A673 (cell line): ENCODE measurements around the gene HEPACAM2.

Experiments
- CTCF ChIP-seq: fragments of 300-800, 200-600 bp; sonication (generic); conservative IDR thresholded peaks from 2 replicates; pipeline ENCODE4 v1.5.1; 2017; ENCODE audit warnings: low read depth, mild to moderate bottlenecking, antibody characterized with exemption, low read length, moderate library complexity, mixed read lengths
- EZH2 ChIP-seq: fragments of 200-600 bp; sonication (generic); IDR thresholded peaks from 2 replicates; pipeline ENCODE4 v1.6.1; 2017; ENCODE audit warnings: borderline replicate concordance, low read depth, mild to moderate bottlenecking, mixed read lengths, antibody characterized with exemption, low read length; ENCODE audit not compliant: poor library complexity, severe bottlenecking

GRCh38 chr7:93242106-93242505, 15.8 kb upstream of the HEPACAM2 start:
- TF ChIP-seq CTCF, result no peak
- TF ChIP-seq EZH2, result no peak
